ENCODE results near the gene SLC6A4.

Gene SLC6A4

DNA sequence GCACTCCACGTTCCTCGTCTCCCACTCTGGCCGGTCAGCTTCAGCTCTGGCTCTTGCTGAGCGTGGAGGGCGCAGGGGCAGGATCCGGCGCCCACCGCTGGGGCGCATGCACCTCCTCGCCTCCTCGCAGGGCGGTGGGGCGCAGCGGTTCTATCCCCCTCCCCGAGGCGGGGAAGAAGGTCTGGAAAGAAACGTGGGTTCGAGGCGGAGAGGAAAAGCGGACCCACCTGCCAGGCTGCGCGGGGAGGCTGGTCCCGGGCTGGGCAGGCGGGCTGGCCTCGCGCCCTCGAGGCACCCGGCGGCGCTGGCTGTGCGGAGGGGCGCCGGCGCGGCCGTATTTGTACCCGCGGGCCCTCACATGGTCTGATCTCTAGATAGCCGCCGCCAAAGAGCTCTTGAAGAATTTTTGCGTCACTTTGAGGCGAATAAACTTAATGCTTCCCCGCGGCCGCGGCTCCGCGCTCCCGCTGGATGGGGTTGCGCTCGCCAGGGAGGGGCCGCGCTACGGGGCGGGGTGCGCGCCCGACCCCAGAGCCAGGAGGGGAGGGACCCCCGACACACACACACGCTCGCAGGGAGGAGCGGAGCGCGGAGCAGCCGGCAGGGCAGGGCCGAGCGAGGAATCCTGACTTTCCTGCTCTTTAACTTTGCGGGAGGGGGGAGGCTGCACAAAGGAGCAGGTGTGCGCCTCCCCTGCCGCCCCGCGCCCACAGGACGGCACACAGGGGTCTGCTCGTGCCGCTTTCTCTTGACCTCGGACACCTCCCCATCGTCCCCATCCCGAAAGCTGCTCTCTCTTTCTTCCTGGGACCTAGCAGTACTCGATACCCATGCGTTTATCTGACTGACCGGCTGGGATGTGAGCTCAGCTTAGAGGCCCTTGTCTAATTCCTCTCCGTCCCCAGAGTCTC lies at the start of gene SLC6A4:
Gene SLC6A4 (minus strand): TSS at position 312 of the 911 bp plus-strand sequence. CDS start 13,739 bp downstream, outside the sequence.
- DNase-seq, result no peak

DNA sequence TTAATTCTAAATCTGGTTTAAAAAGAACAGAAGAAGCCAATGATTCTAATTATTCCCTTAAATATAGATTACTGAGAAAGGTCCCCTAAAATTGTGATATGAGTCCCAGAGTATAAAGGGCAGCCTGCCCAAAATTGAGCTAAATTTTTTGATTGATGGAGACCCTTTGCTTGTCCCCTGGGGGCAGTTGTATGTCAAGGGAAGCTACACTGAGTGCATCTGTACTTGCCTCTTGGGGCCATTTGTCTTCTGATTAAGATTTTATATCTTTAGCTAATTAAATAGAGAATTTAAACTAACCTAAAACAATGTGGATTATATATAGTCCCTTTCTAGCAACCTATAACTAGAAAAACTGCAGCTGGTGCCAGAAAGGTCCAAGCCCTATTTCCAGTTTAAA lies 43.7 kb upstream of the SLC6A4 start:
- no peak for DNase-seq

DNA sequence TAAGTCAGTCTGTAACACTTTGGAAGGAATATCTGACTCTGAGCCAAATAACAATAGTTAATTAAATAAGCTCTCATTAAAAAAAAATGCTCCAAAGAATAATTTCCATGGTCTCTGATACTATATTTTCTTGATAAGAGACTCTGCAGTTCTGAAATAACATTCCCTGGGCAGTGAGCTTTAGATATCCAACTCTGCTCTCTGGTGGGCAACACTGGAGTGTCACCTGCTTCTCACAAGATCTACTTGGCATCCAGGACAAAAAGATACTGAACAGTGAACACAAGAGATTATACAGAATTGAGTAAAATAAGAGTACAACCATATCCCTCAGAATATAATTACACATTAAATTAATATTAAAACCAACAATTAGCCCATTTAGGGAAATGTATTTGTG lies 42.5 kb upstream of the SLC6A4 start:
- no peak for DNase-seq

DNA sequence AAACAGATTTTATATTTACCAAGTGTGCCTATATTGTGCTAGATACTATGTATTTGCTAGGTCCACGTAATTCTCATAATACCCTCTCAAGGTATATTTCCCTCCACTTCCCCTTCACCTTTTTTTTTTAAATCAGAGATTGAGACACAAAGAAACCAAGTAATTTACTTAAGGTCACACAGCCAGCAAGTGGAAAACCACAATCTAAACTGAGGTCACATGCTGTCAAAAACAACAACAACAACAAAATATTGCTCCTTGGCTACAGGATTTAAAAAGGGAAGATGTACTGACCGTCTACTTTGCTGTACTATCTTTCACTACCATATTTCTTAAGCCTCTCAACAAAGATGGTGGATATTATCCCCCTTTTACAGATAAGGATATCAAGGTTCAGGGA lies 40.4 kb upstream of the SLC6A4 start:
- DNase-seq, result no peak

DNA sequence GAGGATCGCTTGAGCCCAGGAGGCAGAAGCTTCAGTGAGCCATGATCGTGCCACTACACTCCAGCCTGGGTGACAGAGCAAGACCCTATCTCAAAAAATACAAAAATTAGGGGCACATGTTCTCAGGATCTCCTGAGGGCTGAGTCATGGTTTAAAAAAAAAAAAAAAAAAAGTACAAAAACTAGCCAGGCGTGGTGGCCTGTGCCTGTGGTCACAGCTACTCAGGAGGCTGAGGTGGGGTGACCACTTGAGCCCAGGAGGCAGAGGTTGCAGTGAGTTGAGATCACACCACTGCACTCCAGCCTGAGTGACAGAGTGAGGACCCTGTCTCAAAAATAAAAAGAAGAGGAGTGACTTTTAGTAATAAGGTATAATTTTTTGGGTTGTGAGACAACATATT lies 39.4 kb upstream of the SLC6A4 start:
- DNase-seq, result no peak

DNA sequence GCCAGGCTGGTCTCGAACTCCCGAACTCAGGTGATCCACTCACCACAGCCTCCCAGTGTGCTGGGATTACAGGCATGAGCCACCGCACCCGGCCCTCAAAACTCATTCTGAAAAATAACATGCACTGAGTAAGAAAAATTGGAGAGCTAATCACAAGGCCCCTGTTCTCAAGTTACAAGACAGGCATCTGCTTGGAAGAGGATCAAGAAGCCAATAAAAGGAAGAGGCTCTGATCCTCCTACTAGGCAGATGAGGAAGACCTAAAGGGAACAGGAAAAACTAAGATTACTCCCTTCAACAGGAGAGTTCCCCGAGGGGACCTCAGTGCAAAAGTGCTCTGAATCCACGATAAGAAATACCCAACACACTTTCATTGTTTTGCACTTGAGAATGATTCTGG lies 37.9 kb upstream of the SLC6A4 start:
- no peak for DNase-seq

DNA sequence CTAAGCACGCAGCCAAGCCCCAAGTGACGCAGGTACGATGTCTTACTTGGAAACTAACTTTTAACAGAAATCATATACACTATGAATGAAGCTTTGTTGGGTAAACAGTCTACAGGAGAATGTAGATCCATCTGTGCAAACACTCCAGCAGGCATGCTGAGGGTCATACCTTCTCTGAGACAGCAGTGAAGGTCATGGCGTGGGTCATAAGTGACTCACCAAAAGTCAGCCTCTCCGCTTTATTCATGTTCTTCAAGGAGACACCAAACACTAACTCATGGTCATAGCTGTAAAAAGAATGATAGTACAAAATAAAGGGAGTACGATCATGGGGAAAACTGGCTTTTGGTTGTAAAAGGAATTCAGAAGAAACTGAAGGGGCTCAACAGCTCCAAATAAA lies 35.6 kb upstream of the SLC6A4 start:
- no peak for DNase-seq

DNA sequence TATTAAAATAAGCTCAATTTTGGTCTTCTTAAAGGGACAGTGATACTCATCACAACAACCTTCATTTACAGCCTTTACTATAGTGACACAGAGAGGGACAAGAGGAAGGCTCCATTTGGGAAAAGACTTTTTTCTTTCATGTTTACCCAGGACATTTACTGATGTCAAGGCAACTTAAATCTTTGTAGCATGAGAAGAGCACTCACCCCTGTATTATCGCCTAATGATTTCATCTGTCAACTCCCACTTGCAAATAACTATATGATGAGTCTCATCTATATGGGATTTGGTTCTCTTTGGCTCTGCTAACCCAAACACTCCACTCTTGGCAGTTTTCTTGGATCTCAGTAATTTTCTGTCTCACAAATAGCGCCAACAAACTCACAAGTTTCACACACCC lies 32.1 kb upstream of the SLC6A4 start:
- DNase-seq, result no peak

DNA sequence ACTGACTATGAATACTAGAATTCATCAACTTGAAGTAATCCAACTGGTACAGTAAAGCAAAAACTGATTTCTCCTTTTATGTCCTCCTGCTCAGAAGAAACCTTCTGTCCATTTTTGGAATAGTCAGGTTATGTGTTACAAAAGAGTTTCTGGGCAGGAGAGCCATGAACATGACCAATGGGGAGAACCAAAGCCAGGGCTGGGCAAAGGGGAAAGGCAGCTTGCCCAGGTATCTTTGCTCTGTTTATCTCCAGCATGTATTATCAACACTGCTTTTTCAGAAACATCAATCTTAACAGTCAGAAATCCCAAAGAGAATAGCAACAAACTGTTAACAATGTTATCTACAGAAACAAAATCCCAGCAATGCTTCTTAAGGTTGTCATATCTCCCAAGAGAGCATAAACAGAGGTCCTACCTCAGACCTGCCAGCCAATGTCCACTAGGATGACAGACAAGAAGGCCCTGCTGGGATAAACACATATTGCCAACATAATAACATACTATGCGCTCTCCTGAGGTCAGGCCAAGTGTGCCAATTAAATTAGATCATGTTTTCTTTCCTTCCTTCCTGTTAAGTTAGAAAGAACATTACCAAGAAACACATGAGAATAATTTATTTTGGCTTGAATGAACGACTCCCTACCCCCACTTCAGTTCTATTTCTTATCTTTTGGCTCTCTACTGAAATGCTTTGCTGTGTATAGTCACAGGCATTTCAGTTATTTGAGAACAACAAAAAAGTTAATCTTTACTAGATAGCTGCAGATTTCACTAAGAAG lies 28.2 kb upstream of the SLC6A4 start:
- no peak for DNase-seq

DNA sequence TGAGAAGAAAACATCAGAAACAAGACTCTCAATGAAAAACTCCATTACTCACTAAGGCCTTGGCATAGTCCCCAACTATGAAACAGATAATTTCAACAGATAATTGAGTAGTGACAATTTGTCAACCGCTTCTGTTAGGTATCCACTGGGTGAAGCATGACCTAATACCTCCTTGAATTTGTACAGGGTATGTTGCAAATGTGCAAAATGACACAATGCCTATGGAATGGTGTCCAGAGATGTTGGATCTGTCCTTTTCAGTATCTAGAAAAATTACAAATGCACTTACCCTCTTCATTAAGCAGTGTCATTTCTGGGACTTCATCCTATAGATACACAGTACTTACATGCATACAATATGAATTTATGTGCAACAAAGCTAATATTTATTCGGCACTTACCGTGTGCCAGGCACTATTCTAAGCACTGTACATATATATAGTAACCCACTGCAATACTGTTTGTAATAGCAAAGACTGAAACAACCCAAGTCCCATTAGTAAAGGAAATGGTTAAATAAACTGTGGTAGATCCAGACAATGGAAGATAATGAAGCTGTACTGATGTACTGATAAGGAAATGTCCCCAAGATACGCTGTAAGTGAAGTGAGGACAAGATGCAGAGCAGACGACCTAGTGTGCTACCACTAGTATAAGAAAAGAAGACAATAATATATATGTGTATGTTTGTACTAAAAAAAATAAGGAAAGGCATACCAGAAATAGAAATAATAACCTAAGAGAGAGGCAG lies 21.4 kb upstream of the SLC6A4 start:
- DNase-seq, result no peak

DNA sequence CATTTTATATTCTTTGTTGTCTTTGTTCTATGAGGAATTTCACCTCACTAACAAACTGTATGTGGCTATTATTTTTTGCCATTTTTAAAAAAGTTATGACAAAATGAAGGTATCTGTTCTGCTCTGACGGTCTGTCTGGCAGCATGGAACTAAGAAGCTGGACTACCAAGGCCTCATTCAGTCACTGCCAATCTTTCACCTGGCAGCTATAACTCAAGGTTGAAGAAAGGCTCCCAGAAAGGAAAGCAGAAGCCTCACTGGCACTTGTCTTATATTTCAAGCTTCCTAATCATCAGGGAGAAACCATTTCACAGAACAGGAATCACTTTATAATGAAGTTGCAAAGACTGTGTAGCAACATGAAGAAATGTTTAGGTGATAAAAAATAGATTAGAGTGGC lies 18.7 kb upstream of the SLC6A4 start:
- no peak for DNase-seq

DNA sequence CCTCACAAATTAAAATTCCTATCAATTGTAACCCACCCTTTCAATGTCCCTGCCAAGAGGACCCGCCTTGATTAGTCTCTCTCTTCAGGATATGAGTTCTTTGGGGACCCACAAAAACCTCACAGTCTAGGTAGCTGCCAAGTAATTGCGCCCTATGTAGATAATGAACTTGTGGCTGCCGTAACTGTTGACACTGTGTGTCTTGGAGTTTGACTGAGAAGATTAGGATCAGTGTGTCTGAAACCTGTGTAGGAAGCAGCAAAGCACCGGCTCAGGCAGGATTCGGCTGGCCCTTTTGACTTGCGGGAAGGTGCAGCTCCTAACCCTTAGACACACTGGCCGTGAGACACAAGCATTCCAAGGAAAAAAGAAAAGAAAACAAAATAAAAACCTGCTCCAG lies 17.8 kb upstream of the SLC6A4 start:
- DNase-seq, result no peak

DNA sequence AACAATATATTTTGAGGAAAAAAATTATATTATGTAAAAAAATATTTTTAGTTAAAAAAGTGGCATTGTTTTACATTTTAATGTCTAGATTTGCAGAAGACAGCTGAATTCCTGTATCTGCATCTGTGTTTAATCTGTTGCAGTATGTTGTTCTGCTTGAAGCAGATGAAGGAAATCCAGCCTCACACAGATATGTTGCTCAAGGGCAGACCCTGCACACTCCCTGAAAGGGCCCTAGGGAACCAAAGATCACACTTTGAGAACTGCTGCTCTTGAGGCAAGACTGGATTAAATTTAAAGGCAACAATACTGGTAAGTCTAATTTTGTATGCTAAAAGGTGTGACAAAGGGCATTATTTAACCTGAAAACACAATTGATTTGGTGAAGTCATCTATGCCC lies 16.4 kb upstream of the SLC6A4 start:
- DNase-seq, result no peak

DNA sequence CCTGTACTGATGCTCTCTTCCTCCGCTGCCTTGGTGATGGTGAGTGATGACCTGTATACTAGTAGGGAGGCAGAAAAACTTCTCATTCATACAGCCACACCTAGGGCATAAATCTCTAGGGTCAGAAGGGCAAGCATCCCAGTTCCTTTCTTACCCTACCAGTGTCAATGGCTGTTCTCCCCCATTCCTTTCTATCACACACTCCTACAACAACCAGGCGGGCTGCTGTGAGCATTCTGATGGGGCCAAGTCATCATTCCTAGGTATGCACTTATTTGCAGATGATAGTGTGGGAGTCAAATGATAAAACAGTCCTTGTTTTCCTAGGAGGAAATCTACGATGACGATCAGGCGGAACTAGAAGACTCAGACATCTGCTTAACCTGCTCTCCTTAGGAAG lies 14.0 kb upstream of the SLC6A4 start:
- no peak for DNase-seq

DNA sequence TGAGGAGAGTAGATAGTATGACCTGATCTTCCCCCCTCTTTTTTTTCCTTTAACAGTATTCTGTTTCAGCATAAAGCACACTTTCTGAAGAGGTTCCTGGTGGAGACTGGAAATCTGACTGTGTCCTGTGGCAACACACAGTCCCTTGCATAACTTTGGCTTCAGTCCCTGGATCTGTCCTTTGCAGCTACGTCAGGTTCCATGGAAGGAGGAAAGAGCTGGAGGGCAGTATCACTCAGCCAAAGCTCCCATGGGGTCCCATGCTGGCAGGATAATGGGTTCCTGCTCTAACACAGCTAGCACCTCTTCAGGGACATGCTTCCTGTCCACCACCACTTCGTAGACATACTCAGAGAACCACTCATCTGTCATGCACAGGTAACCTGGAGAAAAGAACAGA lies 13.3 kb upstream of the SLC6A4 start:
- no peak for DNase-seq

DNA sequence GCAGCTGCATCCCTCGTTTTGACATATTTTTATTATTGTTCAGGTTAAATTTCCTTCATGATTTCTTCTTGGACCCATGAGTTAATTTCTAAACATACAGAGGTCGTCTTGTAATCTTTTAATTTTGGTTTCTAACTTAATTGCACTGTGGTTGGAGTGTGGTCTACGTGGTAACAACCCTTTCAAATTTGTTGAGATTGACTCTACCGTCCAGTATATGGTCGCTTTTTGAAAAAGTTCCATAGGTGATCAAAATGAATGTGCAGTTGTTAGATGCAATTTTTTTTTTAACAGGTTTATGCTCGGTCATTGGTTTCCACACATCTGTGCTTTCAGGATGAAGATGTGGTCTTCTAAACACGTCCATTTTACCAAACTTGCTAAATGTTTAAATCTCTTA lies 11.0 kb upstream of the SLC6A4 start:
- no peak for DNase-seq

DNA sequence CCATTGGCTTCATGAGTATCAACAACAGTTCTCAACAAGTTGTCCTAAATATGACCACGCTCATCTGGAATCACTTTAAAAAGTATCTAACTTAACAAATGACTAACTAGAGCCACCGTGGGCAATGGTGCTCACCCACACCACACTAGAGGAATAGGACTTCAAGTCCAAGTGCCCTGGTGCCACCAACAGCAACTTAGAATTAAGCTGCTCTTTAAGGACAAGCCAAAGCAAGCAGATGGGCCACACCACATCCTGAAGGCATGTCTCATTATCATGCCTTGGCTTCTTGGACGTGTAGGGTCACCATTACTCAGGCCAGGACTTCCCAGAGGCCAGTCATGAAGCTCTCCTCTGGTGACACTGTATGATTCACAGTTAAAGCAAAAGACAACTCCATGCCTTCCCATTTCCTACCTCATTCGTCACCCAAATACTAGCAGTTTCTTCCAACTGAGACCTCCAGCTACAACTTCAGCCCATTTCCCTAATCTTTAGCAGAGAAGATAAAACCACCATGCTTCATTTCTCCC lies 9.4 kb upstream of the SLC6A4 start:
- no peak for DNase-seq

DNA sequence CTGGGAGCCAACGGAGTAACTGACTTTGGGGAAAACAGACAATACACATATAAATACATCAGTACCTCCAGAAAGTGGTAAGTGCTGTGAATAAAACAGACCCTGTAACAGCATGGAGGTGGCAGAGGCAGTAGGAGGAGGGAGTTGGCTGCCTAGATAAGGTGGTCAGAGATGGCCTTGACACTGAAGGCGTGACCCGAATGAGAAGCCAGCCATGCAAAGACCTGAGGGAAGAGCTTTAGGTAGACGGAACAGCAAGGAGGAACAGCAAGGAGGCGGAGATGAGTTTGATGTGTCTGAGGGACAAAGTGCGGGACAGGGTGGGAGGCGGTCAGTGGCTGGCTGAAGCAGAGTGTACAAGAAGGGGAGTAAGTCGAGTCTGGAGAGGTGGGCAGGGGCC lies 8.1 kb upstream of the SLC6A4 start:
- DNase-seq, result no peak

DNA sequence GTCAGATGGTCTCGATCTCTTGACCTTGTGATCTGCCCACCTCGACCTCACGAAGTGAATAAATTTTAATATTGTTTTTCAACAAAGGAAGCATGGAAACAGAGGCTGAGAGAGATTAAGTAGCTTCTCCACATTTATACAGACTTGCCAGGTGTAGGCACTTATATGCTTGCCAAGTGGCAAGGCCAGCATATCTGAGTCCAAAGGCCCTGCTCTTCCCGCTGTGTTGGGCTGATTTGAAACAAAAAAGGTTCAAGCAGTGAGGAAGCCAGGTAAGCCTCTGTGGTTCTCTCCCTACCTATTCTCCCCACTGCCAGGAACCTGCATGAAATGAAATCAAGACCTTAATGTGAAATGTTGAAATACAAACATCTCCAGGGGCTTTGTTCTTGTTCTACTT lies 7.5 kb upstream of the SLC6A4 start:
- no peak for DNase-seq

DNA sequence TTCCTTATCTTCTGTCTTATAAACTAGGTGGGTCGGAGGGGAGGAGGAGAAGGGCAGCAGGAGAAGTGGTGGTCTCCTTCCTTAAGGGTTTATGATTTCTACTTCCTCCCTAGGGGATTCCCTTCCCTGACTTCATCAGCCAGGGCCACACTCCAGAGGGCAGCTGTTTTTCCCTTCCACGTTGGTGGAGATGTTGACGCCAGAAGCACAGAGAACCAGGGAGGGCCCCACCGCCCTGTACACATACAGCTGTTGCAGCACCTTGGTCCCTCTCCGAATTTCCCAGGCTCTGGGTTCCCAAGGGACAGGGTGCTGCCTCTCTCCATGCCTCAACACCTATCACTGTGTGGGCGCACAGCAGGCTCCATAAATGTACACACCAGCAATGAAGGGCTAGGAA lies 5.6 kb upstream of the SLC6A4 start:
- no peak for DNase-seq

DNA sequence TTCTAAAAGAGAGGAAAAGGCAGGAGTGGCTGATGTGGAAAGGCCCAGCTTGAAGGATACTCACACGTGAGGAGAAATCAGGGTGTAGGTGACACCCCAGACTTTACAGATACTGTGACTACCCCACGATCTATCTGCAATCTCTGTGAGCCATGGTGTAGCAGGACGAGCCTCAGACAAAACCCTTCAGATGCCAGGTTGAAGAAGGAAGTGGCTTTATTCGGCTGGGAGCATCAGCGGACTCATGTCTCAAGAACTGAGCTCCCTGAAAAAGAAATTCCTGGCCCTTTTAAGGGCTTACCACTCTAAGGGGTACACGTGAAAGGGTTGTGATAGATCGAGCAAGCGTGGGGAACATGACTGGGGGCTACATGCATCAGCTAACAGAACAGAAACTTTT lies 4.7 kb upstream of the SLC6A4 start:
- no peak for DNase-seq

DNA sequence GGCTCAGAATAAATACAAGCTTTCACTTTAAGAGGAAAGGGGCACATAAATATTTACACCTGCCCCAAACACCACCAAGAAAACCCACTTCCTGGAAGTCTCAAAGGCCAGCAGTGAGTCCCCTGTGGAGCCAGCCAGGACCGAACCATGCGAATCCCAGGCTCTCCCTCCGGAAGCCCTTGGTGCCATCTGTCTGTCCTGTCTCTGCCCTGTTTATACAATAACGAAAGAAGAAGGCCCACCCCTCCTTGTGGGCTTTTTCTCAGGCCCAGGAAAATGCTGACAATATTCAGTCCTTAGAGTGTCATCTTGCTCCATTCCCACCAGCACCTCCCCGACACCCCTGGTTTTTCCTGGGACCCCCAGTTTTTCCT lies 3.6 kb upstream of the SLC6A4 start:
- no peak for DNase-seq

DNA sequence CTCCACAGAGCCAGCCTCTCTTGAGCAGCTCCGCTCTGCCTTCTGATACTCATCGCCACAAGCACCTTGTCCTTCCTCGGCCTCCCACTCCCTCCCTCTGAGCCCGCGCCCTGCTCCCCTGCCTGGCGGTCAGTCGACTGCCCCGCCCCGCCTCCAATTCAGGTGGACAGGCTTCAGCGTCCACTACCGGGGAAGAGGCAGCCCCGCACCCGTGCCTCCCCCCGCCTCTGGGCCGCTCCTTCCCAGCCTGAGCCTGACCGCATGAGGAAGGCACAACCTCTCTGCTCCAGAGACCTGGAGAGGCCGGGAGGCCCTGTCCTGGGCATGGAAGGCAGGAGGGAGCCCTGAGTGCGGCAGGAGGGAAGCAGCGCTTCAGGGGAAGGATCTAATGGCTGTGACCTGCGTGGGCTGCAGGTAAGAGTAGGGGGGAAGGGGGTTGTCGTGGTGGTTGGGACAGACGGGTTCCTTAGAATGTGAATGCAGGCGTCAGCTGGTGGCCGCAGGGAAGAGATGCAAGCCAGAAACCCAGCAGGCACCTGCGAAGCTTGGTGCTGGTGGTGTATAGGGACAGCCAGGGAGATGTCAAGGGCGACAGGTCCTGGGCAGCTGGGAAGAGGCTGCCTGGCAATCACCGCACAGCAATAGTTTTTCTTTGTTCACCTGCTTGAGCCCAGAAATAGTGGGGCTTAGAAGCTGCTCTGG lies 3.0 kb upstream of the SLC6A4 start:
- no peak for DNase-seq

Measured in activated effector memory CD4-positive, alpha-beta T cell treated with anti-CD3 and anti-CD28 coated beads, Interleukin-2, amount 50 U/mL, for 16 hours (primary cell).